Keratinocyte (primary cell): ENCODE results near the gene HOXB5. TPM values are rescaled to one million over a fixed set of nuclear protein-coding genes. Genes with fewer than 3 reads are reported as not detected.

Experiments
- DNase-seq: peaks from one replicate; pipeline ENCODE4 v3.0.0-alpha.2; 2011; ENCODE audit warnings: low read depth, missing footprints, low spot score
- FAIRE-seq: peaks from 2 replicates; lab custom pipeline; 2011; peaks lifted over from hg19 to GRCh38; lab: Jason Lieb, UNC
- H2AFZ ChIP-seq: 2 replicates; pipeline ENCODE4 v1.6.0; 2012; ENCODE audit warnings: low read length, control low read depth, inconsistent platforms; ENCODE audit not compliant: control insufficient read depth
- H3K27ac ChIP-seq: 2 replicates; pipeline ENCODE4 v1.5.1; 2011; ENCODE audit warnings: low read length; ENCODE audit not compliant: control insufficient read depth, insufficient read depth
- H3K27me3 ChIP-seq: 3 replicates; pipeline ENCODE4 v1.6.0; 2011; ENCODE audit warnings: low read length; ENCODE audit not compliant: control insufficient read depth, insufficient read depth; ENCODE audit errors: extremely low read depth
- H3K36me3 ChIP-seq, 2 experiments: 2 replicates in 1 of 2; 3 replicates in 1 of 2; pipeline ENCODE4 v1.5.1; 2011; ENCODE audit warnings: low read length in 2 of 2, mild to moderate bottlenecking in 1 of 2; ENCODE audit not compliant: control insufficient read depth in 2 of 2, insufficient read depth in 2 of 2; ENCODE audit errors: extremely low read depth in 1 of 2
- H3K4me1 ChIP-seq: 3 replicates; pipeline ENCODE4 v1.5.1; 2011; ENCODE audit warnings: low read length; ENCODE audit not compliant: control insufficient read depth, insufficient read depth; ENCODE audit errors: extremely low read depth
- H3K4me2 ChIP-seq: 3 replicates; pipeline ENCODE4 v1.6.0; 2011; ENCODE audit warnings: low read depth, low read length; ENCODE audit not compliant: control insufficient read depth, insufficient read depth; ENCODE audit errors: extremely low read depth
- H3K4me3 ChIP-seq, 3 experiments: fragments of 200-600 bp in 1 of 3; sonication (generic) in 1 of 3; 2 replicates in 2 of 3; 3 replicates in 1 of 3; pipeline ENCODE4 v1.5.1; 2011 to 2016; ENCODE audit warnings: low read length in 3 of 3, mild to moderate bottlenecking in 3 of 3, control low read depth in 2 of 3, inconsistent platforms in 1 of 3, low read depth in 1 of 3, mixed read lengths in 1 of 3, mixed run types in 1 of 3, moderate library complexity in 1 of 3; ENCODE audit not compliant: control insufficient read depth in 2 of 3, insufficient read depth in 2 of 3; ENCODE audit errors: extremely low read depth in 1 of 3
- H3K79me2 ChIP-seq: 2 replicates; pipeline ENCODE4 v1.6.0; 2012; ENCODE audit warnings: low read length; ENCODE audit not compliant: control insufficient read depth, insufficient read depth
- H3K9ac ChIP-seq: 3 replicates; pipeline ENCODE4 v1.6.0; 2011; ENCODE audit warnings: low read length; ENCODE audit not compliant: control insufficient read depth, insufficient read depth; ENCODE audit errors: extremely low read depth
- H3K9me1 ChIP-seq: 3 replicates; pipeline ENCODE4 v1.6.0; 2011; ENCODE audit warnings: low read length; ENCODE audit not compliant: control insufficient read depth, insufficient read depth; ENCODE audit errors: extremely low read depth
- H3K9me3 ChIP-seq: 2 replicates; pipeline ENCODE4 v1.5.1; 2012; ENCODE audit warnings: low read depth, low read length; ENCODE audit not compliant: control insufficient read depth
- H4K20me1 ChIP-seq: 3 replicates; pipeline ENCODE4 v1.6.0; 2011; ENCODE audit warnings: low read length; ENCODE audit not compliant: control insufficient read depth, insufficient read depth; ENCODE audit errors: extremely low read depth
- CTCF ChIP-seq, 3 experiments: IDR thresholded peaks in 1 of 3; conservative IDR thresholded peaks in 1 of 3; optimal IDR thresholded peaks in 1 of 3; 2 replicates in 2 of 3; 3 replicates in 1 of 3; pipeline versions ENCODE3 to v1.5.1; 2011; ENCODE audit warnings: low read length in 3 of 3, mild to moderate bottlenecking in 3 of 3, moderate library complexity in 2 of 3, control low read depth in 1 of 3, inconsistent platforms in 1 of 3; ENCODE audit not compliant: insufficient read depth in 2 of 3; ENCODE audit errors: extremely low read depth in 1 of 3
- EZH2 ChIP-seq: IDR thresholded peaks from one replicate; pipeline ENCODE4 v1.6.1; 2012; ENCODE audit warnings: inconsistent platforms, mild to moderate bottlenecking, low read length, moderate library complexity
- dilution Hi-C: fragments of 300-500 bp; cut with MboI; formaldehyde crosslinking; loops from one replicate; pipeline ENCODE4 v1.7.0; 2020; ENCODE audit warnings: low sequenced_read_pairs; ENCODE audit not compliant: extremely low pct_ligation_motif_present
- polyA plus RNA-seq, 5 experiments: library from polyadenylated mRNA; depleted of rRNA in 3 of 5; stranded (reverse) in 3 of 5; stranded (forward) in 1 of 5; unstranded in 1 of 5; fragments of >200 nt; gene quantifications; 1 replicate in 1 of 5; 2 replicates in 3 of 5; 3 replicates in 1 of 5; pipeline versions ENCODE4 v1.2.1 to v1.2.3, GENCODE V29; 2011 to 2012; ENCODE audit warnings: missing spikeins in 2 of 5, low read depth in 1 of 5, low replicate concordance in 1 of 5

Gene HOXB5
- polyA plus RNA-seq, 1 donor (not counting 4 experiments of a cell fraction or from before 2014, with no cell fraction given) = not detected

- dilution Hi-C loops = no loop called here
- DNase-seq (no peak), FAIRE-seq (no peak)
- no peak overlapping the region for H3K4me3 ChIP-seq
- no peaks in the 10 kb centered on the region for H3K9me3 ChIP-seq
- no peak overlapping the region for H3K9ac ChIP-seq
- no peaks in the 10 kb centered on the region for H3K79me2 ChIP-seq
- H3K4me1 ChIP-seq = peaks cover 14% of the 10 kb centered on the region
- H3K4me2 ChIP-seq = no peak overlapping the region
- peaks cover 77% of the 10 kb centered on the region for H3K27me3 ChIP-seq
- TF ChIP-seq CTCF (optimal IDR thresholded peaks at IDR 0.05 in 1 of 3, IDR thresholded peaks at IDR 0.05 in 1 of 3, conservative IDR thresholded peaks at IDR 0.05 in 1 of 3; ENCODE audit: extremely low read depth in 1 of 3, insufficient read depth in 2 of 3, low read length in 3 of 3) (no peak), EZH2 (no peak)
- no peaks in the 10 kb centered on the region for H4K20me1 ChIP-seq
- peaks cover 0 to 4% of the 10 kb centered on the region in 2 experiments for H3K36me3 ChIP-seq
- H2AFZ ChIP-seq = no peak overlapping the region
- H3K9me1 ChIP-seq = no peaks in the 10 kb centered on the region
- no peak overlapping the region for H3K27ac ChIP-seq
These were observed 1.5 kb downstream of the HOXB5 start for GRCh38 chr17:48592057-48592514.

- peaks cover 77% of the 10 kb centered on the region for H3K27me3 ChIP-seq
- H3K9ac ChIP-seq = no peak overlapping the region
- H3K27ac ChIP-seq = no peak overlapping the region
These were observed 2.1 kb downstream of the HOXB5 start for GRCh38 chr17:48591255-48592056.

More at GRCh38 chr17:48591255-48592056, 2.1 kb downstream of the HOXB5 start:
- DNase-seq = no peak
- Histone ChIP-seq H3K4me1 (peaks cover 11% of the 10 kb centered on the region), H3K79me2 (no peaks in the 10 kb centered on the region), H3K9me1 (no peaks in the 10 kb centered on the region), H4K20me1 (no peaks in the 10 kb centered on the region), H3K9me3 (no peaks in the 10 kb centered on the region), H2AFZ (no peak overlapping the region), H3K4me2 (no peak overlapping the region), H3K36me3 (peaks cover 0 to 4% of the 10 kb centered on the region in 2 experiments), H3K4me3 (no peak overlapping the region)
- TF ChIP-seq EZH2 = no peak
- no peak for TF ChIP-seq CTCF (optimal IDR thresholded peaks at IDR 0.05 in 1 of 3, IDR thresholded peaks at IDR 0.05 in 1 of 3, conservative IDR thresholded peaks at IDR 0.05 in 1 of 3; ENCODE audit: extremely low read depth in 1 of 3, insufficient read depth in 2 of 3, low read length in 3 of 3)
- FAIRE-seq = no peak
- dilution Hi-C loops = no loop called here
